OCI-LY1 (cell line): Measurements from ENCODE around the gene MGST3.

Source experiments
- H2AFZ ChIP-seq: fragments of 200-600 bp; sonication (generic), shearing (Covaris generic); 2 replicates; pipeline ENCODE4 v1.6.0; 2014; ENCODE audit warnings: antibody characterized with exemption, mild to moderate bottlenecking, low read length
- H3F3A ChIP-seq: fragments of 200-600 bp; sonication (generic), shearing (Covaris generic); 2 replicates; pipeline ENCODE4 v1.6.0; 2014; ENCODE audit warnings: mild to moderate bottlenecking, antibody characterized with exemption, low read length, moderate library complexity; ENCODE audit not compliant: insufficient read depth
- H3K27ac ChIP-seq: fragments of 200-600 bp; sonication (generic); 2 replicates; pipeline ENCODE4 v1.5.1; 2014; ENCODE audit warnings: low read length, mixed run types, mild to moderate bottlenecking, low read depth; ENCODE audit not compliant: poor library complexity, severe bottlenecking
- H3K27me3 ChIP-seq: fragments of 200-600 bp; sonication (generic); 2 replicates; pipeline ENCODE4 v1.6.0; 2014; ENCODE audit warnings: antibody characterized with exemption, mild to moderate bottlenecking, low read length, moderate library complexity; ENCODE audit not compliant: insufficient read depth
- H3K36me3 ChIP-seq: fragments of 200-600 bp; sonication (generic); 2 replicates; pipeline ENCODE4 v1.6.1; 2014; ENCODE audit warnings: mild to moderate bottlenecking, antibody characterized with exemption, low read length, moderate library complexity, mixed read lengths; ENCODE audit not compliant: insufficient read depth
- H3K4me1 ChIP-seq: fragments of 200-600 bp; sonication (generic); 2 replicates; pipeline ENCODE4 v1.5.1; 2014; ENCODE audit warnings: mild to moderate bottlenecking, low read length, moderate library complexity; ENCODE audit not compliant: insufficient read depth, severe bottlenecking
- H3K4me2 ChIP-seq: fragments of 200-600 bp; sonication (generic), shearing (Covaris generic); 2 replicates; pipeline ENCODE4 v1.6.1; 2014; ENCODE audit warnings: low read length
- H3K4me3 ChIP-seq: fragments of 200-600 bp; sonication (generic); 2 replicates; pipeline ENCODE4 v1.5.1; 2014; ENCODE audit warnings: low read length, low read depth, mild to moderate bottlenecking, mixed read lengths; ENCODE audit not compliant: poor library complexity, severe bottlenecking
- H3K79me2 ChIP-seq: fragments of 200-600 bp; shearing (Covaris generic); 2 replicates; pipeline ENCODE4 v1.6.1; 2016; ENCODE audit warnings: mixed run types, low read length, mixed read lengths; ENCODE audit not compliant: insufficient read depth
- H3K9ac ChIP-seq: fragments of 200-600 bp; sonication (generic), shearing (Covaris generic); 2 replicates; pipeline ENCODE4 v1.6.1; 2014; ENCODE audit warnings: mild to moderate bottlenecking, low read length, mixed read lengths
- H3K9me2 ChIP-seq: fragments of 200-600 bp; sonication (generic), shearing (Covaris generic); 2 replicates; pipeline ENCODE4 v1.6.1; 2014; ENCODE audit warnings: low read depth, mild to moderate bottlenecking, low read length, mixed read lengths
- H3K9me3 ChIP-seq: fragments of 200-600 bp; shearing (Covaris generic); 2 replicates; pipeline ENCODE4 v1.6.1; 2014; ENCODE audit warnings: low read length, mixed read lengths
- H4K20me1 ChIP-seq: fragments of 200-600 bp; sonication (generic), shearing (Covaris generic); 2 replicates; pipeline ENCODE4 v1.6.0; 2016; ENCODE audit warnings: mild to moderate bottlenecking, low read length; ENCODE audit not compliant: insufficient read depth
- CTCF ChIP-seq: fragments of 200-600 bp; sonication (generic), shearing (Covaris generic); IDR thresholded peaks from 2 replicates; pipeline ENCODE4 v1.5.1; 2017; ENCODE audit warnings: mild to moderate bottlenecking, antibody characterized with exemption, low read length, moderate library complexity, mixed read lengths
- EZH2 ChIP-seq: fragments of 200-600 bp; sonication (generic), shearing (Covaris generic); IDR thresholded peaks from 2 replicates; pipeline ENCODE4 v1.8.0; 2017; ENCODE audit warnings: borderline replicate concordance, mixed run types, mild to moderate bottlenecking, antibody characterized with exemption, low read length, moderate library complexity, mixed read lengths

Gene MGST3

GRCh38 chr1:165616054-165616612 is 14.9 kb upstream of the MGST3 start:
- no peak overlapping the region for H3K4me3 ChIP-seq
- no peak overlapping the region for H3K9ac ChIP-seq
- H4K20me1 ChIP-seq: no peaks in the 10 kb centered on the region
- no peaks in the 10 kb centered on the region for H3K9me2 ChIP-seq
- H3K79me2 ChIP-seq: no peaks in the 10 kb centered on the region
- H3K4me2 ChIP-seq: no peak overlapping the region
- no peak overlapping the region for H2AFZ ChIP-seq
- H3K4me1 ChIP-seq: no peaks in the 10 kb centered on the region
- H3F3A ChIP-seq: no peaks in the 10 kb centered on the region
- H3K27me3 ChIP-seq: no peaks in the 10 kb centered on the region
- no peaks in the 10 kb centered on the region for H3K9me3 ChIP-seq
- no peak overlapping the region for H3K27ac ChIP-seq
- TF ChIP-seq CTCF (no peak), EZH2 (no peak)
- no peaks in the 10 kb centered on the region for H3K36me3 ChIP-seq

GRCh38 chr1:165616987-165617546 is 14.0 kb upstream of the MGST3 start:
- Histone ChIP-seq H3K36me3 (no peaks in the 10 kb centered on the region), H2AFZ (no peak overlapping the region), H4K20me1 (no peaks in the 10 kb centered on the region), H3K79me2 (no peaks in the 10 kb centered on the region), H3K27me3 (no peaks in the 10 kb centered on the region), H3K9ac (no peak overlapping the region), H3K9me3 (no peaks in the 10 kb centered on the region), H3K27ac (no peak overlapping the region), H3K4me2 (no peak overlapping the region), H3K9me2 (no peaks in the 10 kb centered on the region), H3K4me1 (no peaks in the 10 kb centered on the region), H3K4me3 (no peak overlapping the region), H3F3A (no peaks in the 10 kb centered on the region)
- TF ChIP-seq EZH2 (no peak), CTCF (no peak)

- Histone ChIP-seq H3K4me1 (no peaks in the 10 kb centered on the region), H3K36me3 (no peaks in the 10 kb centered on the region), H3K9me3 (no peaks in the 10 kb centered on the region), H3K27me3 (no peaks in the 10 kb centered on the region; the same call in 1 of the 2 replicates), H2AFZ (no peak overlapping the region), H3K79me2 (no peaks in the 10 kb centered on the region), H4K20me1 (no peaks in the 10 kb centered on the region), H3K27ac (no peak overlapping the region), H3K4me3 (no peak overlapping the region), H3F3A (no peaks in the 10 kb centered on the region), H3K4me2 (no peak overlapping the region), H3K9me2 (no peaks in the 10 kb centered on the region), H3K9ac (no peak overlapping the region)
- TF ChIP-seq CTCF (no peak), EZH2 (no peak)
Observed at GRCh38 chr1:165619647-165620151, 11.3 kb upstream of the MGST3 start.
